Stimulated activated CD8-positive, alpha-beta memory T cell treated with anti-CD3 and anti-CD28 coated beads, Interleukin-4, amount 100 ng/mL, for 1 hour (primary cell): Measurements from ENCODE around the gene PTPRG.

Experiments used
- DNase-seq, 2 donors: peaks; one replicate each; pipeline ENCODE4 v3.0.0-alpha.2; 2020; ENCODE audit warnings: low read depth in 2 of 2, low spot score in 1 of 2

Gene PTPRG

DNA sequence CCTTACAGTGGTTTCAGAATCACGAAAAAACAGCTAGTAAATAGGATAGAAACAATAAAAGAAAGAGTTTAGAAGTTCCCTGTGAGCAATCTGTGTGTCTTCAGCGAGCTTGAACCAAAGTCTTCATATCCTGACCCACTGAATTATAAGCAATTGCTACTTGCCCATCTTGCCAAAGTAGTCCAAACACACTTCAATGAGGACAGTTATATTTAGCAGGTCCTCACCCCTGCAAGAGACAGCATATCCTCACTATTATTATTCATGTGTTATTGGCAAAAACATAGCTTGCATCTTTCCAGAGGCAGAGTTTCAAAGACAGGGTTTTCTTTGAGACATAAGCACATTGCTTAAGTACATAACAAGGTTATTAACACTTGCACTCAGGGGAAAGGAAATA lies 734.2 kb downstream of the PTPRG start:
- DNase-seq = no peak

DNA sequence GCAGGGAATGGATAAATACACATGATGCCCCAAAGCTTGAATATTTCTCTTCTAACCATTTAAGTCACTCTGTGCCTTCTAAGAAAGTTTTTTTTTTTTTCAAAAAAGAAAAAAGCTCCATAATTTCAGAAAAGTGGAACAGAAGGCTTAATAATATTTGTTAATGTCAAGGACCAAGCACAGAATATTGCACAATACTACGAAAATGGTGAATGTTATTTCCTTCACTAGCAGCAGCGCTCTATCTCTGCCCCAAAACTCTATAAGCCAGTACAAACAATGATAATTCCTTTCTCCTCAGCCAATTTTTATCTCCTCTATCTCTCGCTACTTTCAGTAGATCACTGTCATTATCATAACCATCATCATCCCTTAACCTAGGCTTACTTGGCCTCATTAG lies 739.2 kb downstream of the PTPRG start:
- DNase-seq = no peak

DNA sequence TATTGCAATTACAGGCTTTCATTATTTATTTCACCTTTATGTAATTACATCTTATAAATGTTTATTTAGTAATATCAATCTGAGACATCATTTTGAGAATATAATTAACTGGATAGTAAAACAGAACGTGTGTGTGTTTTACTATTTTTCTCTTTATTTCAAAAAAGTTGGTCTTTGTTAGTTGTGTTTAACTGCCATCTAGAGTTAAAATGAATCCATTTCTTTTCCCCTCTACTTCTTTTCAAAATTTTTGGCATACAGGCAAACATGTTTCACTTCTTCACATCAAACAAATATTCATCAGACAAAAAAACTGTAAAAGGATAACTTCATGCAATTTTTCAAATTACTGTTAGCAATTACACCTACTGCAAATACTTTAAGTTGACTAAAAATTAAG lies 750.8 kb downstream of the PTPRG start:
- no peak for DNase-seq

DNA sequence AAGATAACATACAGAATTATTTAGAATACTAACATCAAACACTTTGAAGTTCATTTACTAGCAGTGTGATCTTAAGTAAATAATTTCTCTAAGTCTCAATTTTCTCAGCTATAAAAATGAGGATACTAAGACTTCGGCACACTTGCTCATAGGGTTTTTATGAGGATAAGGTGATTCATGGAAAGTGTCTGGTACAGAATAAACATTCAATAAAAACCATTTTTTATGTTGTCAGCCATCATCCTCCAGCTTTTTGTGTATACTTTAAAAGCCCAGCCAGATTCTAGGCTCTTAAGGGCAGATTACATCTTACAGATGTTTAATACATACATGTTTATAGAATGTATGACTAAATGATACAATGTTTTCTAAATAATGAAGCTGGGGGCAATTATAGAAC lies 755.2 kb downstream of the PTPRG start:
- no peak for DNase-seq

DNA sequence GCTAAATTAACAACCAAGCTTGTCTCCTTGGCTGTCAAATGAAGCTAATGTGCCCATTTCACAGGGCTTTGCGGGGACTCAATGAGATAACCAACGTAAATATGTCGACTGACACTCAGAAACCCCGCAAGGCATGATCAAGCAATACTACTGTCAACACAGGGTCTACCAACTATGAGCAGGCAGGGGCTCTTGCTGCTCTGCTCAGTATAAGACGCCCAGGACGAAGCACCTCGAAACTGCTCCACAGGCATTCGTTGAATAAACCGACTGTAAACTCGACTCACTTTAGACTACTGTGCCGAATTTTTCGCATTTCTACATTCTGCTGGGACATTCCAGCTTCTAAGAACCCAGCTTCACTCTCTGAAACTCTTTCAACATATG lies 757.0 kb downstream of the PTPRG start:
- no peak for DNase-seq

DNA sequence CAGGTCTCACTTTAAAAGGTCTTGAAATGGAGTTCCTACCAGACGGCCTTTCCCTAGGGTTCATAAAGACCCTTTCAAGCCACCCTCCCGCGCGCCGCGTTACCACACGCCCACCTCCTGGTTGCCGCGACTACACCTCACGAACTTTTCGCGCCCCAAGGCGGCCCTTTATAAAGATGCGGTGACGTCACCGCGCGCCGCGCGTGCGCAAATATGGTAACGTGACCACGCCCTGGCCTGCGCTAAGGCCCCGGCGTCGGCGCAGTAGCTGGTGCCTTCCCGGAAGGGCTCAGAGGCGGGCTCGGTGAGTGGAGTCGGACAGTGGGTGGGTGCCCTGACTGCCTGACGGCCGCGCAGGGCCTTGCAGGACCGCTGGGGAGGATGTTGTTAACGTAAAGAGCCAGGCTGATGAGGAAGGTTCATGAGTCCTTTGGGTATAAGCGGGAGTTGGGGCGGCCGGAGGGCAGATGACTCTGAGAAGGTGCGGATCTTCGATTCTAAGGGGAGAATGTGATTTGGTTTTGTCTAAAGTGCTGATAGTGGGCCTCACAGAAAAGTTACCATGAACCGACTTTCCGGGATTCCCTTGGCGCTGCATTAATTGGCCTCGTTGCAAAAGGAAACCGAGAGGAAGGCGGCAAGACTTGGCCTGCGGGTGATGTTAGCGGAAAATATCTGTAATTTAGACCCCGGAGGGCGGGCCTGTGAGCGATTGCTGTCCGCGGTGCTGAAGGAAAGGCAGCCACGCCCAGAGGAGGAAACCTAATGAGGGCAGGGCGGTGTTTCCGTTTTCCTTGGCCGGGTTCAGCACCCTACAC lies 757.6 kb downstream of the PTPRG start:
- peak; percentile 15 to 52 for DNase-seq

DNA sequence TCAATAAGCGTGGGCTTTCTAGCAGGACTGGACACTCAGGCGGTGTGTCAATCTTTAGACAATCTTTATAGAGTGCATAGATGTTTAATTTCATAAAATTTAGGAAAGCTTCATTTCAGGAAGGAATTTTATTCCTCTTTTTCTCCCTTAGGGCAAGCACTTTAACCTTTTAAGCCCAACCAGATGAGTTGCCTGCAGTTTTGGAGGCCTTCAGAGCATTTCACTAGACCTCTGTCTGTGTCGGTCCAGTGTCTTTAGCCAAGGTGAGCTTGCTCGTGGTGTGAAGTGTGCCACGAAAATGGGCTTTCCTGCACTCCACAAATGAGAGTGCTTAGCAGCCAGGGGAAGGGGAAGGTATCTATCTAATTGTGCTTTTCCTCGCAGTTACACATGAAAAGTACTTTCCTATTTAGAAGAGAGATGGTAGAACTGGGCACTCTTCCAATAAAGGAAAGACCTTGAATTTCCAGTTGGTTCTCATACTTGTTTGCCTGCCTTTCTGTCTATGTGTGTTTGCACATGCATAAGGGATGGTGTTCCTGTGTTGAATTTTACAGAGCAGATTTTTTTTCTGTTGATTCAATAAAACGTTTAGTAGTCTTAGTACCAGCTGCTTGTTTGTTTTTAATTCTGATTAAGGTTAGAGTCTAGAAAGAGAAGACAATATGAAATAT lies 758.3 kb downstream of the PTPRG start:
- DNase-seq = no peak

DNA sequence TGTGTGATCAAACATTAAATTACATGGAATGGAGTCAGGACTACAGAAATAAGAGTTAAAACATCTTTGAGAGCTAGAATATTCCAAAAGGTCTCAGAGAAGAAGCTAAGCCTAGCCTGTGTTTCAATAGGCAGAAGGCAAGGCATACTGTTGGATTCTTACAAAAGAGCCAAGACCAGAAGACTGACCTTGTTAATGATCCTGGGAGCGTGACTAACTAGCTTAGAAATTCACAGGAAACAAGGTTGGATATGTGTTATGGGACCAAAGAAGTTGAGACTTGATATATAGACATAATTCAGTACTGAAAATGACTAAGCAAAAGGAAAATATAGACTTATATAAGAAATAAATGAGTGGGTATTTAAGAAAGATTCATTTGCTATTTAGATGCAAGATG lies 761.9 kb downstream of the PTPRG start:
- DNase-seq = no peak

DNA sequence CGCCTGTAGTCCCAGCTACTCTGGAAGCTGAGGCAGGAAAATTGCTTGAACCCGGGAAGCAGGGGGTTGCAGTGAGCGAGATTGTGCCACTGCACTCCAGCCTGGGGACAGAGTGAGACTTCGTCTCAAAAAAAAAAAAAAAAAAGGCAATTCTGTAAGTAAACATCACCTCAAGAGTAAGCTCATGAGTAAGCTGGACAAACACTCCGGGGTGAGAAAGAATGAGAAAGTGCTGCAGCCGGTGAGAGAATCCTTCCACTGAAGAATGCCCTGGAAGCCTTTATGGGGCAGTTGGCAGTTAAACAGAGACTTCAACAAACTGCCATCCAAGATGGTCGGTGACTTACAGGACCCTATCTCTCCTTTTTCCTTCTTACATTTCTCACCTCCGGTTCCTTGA lies 764.5 kb downstream of the PTPRG start:
- no peak for DNase-seq

DNA sequence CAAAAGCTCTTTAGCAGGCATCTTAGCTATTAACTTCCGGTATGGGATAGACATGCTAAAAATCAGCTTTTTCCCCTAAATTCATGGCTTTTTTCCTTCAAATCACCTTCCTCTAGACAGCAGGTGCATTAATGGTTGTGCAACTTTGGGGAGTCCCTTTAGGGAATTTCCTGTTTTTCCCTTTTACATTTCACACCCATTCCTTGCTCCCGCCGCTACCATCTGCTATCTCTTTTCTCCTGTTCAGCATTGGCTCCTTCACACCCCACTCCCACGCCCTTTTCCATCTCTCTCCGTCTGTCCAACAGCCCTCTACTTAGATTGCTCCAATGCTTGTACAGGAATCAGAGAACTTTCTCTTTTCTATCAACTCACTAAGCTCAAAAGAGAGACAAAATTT lies 768.6 kb downstream of the PTPRG start:
- DNase-seq = no peak

DNA sequence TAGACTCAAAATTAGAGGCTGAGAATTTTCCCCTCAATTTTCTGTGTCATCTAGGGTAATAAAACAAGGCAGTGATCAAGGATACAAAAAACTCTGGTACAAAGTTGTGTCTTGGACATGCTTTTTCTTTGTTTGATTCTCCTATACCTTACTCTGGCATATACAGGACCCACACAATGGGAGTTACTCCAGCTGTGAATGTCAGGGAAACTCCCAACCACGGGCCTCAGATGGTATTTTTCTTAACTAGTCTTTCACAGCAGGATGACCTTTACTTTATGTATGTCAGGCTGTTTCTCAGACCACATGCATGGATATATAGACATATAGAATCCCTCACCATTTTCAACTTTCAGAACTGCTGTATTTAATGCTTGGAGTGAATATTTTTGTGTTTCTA lies 770.6 kb downstream of the PTPRG start:
- no peak for DNase-seq

DNA sequence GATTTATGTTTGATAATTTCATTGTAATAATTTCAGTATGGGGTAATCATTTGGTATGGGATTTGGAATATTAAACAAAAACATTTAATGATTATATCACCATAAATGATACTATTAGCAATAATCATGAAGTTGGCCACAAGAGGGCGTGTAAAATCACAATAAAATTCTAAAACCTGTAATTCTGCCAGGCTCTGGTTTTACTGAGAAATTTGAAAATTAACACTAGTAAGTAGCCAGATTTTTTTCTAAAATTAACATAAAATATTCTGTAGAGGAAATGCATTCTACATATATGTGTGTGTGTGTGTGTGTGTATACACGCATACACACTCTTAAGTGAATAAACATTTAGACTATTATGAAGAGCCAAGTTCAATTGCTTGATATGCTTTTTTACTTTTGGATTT lies 771.5 kb downstream of the PTPRG start:
- no peak for DNase-seq

DNA sequence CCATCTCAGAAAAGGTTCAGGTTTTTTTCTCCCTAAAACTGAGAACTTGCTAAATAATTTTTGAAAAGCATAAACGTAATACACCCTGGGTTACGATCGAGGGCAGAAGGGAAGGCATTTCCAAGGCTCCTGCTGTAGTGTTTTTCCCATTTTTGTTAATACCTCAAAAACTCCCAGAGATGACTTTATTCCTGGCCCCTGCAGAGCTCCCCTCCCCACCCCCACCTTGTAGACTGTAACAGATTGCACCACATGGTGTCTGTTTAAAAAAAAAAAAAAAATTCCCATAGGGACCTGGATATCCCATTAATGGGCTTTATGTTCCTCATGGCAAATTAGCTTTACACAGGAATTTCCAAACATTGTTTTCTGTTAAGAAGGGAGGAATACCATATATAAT lies 773.8 kb downstream of the PTPRG start:
- DNase-seq = no peak

DNA sequence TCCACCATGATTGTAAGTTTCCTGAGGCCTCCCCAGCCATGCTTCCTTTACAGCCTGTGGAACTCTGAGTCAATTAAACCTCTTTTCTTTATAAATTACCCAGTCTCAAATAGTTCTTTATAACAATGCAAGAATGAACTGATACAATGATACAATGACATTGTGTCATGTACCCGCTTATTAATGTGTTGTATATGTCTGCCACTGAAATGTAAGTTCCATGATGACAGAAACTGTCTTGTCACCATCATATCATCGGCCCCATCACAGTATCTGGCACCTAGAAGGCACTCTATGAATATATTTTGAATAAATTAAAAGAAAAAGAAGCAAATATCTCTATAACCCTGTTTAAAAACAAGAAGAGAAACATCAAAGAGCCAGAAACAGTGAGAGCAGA lies 782.4 kb downstream of the PTPRG start:
- DNase-seq = no peak
